ENCODE data around the gene FCHSD2. TPM values are rescaled to one million over a fixed set of nuclear protein-coding genes. Genes with fewer than 3 reads are reported as not detected.

FCHSD2 gene
- total RNA-seq, 1 donor from 2014 or later = 43.4 TPM

GRCh38 chr11:73059915-73060314 is 82.2 kb downstream of the FCHSD2 start:
- intact Hi-C loops (cut with micrococcal nuclease) = no loop called here
- Histone ChIP-seq H3K4me1 (peaks cover 60% of the 10 kb centered on the region), H3K9me3 (replicated peaks) (no peaks in the 10 kb centered on the region), H3K27ac (replicated peaks) (no peak overlapping the region), H3K36me3 (no peaks in the 10 kb centered on the region), H3K4me3 (no peak overlapping the region), H3K27me3 (ENCODE audit: low read depth) (no peaks in the 10 kb centered on the region)
- DNase-seq = no peak
- TF ChIP-seq, protein P1, sequence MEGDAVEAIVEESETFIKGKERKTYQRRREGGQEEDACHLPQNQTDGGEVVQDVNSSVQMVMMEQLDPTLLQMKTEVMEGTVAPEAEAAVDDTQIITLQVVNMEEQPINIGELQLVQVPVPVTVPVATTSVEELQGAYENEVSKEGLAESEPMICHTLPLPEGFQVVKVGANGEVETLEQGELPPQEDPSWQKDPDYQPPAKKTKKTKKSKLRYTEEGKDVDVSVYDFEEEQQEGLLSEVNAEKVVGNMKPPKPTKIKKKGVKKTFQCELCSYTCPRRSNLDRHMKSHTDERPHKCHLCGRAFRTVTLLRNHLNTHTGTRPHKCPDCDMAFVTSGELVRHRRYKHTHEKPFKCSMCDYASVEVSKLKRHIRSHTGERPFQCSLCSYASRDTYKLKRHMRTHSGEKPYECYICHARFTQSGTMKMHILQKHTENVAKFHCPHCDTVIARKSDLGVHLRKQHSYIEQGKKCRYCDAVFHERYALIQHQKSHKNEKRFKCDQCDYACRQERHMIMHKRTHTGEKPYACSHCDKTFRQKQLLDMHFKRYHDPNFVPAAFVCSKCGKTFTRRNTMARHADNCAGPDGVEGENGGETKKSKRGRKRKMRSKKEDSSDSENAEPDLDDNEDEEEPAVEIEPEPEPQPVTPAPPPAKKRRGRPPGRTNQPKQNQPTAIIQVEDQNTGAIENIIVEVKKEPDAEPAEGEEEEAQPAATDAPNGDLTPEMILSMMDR (IDR thresholded peaks at IDR 0.05; ENCODE audit: borderline replicate concordance) = no peak

DNA sequence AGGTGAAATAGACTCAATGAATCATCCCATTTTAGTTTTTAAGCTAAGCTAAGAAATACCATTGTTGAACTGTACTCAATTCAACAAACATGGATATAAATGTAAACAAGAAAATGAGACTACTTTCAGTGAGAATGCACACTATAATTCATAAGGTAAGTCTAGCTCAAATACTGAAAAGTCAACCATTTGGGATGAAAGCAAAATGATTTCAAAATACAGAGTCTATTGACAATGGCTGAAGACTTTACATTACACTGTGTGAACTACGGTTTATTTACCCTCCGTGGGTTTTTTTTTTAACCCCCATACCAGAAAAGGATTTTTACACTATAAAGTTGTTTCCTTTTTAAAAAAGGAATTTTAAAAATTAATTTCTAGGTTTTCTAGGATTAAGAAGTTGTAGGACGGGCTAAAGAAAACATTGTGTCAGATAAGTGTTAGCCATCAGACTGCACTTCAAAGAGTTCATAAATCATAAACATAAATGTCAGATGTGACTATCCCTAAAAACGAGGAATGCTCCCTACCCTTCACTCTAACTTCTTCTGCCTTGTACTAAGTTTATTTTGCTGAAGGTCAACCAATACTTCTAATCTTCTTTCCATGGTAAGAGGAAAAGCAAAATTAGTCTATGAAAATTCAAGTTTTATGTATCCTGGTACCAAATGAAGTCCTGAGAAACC is 83.0 kb downstream of the FCHSD2 start:
- intact Hi-C loops (cut with micrococcal nuclease) = no loop called here
- H3K27me3 ChIP-seq (ENCODE audit: low read depth) = no peaks in the 10 kb centered on the region
- TF ChIP-seq, protein P1 (IDR thresholded peaks at IDR 0.05; ENCODE audit: borderline replicate concordance) = no peak
- DNase-seq = no peak
- H3K4me1 ChIP-seq = peaks cover 64% of the 10 kb centered on the region
- no peaks in the 10 kb centered on the region for H3K9me3 ChIP-seq (replicated peaks)
- H3K27ac ChIP-seq (replicated peaks) = no peak overlapping the region
- H3K36me3 ChIP-seq = no peaks in the 10 kb centered on the region
- no peak overlapping the region for H3K4me3 ChIP-seq

DNA sequence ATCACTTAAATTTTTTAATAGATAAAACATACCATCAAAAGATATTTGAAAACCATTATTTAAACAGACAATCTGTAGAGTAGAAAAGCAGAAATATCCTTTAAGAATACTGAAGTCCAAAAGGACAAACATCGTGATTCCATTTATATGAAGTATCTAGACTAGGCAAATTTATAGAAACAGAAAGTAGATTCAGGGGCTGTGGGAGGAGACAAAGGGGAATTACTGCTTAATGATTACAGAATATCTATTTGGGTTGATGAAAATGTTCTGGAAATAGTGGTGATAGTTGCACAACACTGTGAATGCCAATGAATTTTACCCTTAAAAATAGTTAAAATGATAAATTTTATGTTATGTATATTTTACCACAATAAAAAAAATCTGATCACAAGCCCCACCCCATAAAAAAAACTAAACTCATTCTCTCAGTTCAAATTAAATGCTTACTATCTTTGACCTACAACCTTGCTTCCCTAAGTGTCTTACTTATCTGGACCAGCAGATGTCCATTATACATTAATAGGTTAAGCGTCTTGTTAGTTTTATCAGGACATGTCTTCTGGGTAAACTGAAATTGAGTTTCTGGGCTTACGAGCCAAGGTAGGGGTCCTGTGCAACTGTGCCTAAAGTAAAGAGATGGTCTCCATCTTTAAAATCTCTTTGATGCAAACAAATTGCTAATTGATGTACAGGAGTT is 86.3 kb downstream of the FCHSD2 start:
- H3K27ac ChIP-seq (replicated peaks) = no peak overlapping the region

GRCh38 chr11:73055002-73055401 is 87.1 kb downstream of the FCHSD2 start:
- intact Hi-C loops (cut with micrococcal nuclease) = no loop called here
- TF ChIP-seq, protein P1 (IDR thresholded peaks at IDR 0.05; ENCODE audit: borderline replicate concordance) = no peak
- Histone ChIP-seq H3K27ac (replicated peaks) (no peak overlapping the region), H3K9me3 (replicated peaks) (no peaks in the 10 kb centered on the region), H3K4me1 (peaks cover 36% of the 10 kb centered on the region), H3K27me3 (ENCODE audit: low read depth) (no peaks in the 10 kb centered on the region), H3K36me3 (no peaks in the 10 kb centered on the region), H3K4me3 (no peak overlapping the region)
- no peak for DNase-seq

More for the DNA sequence above, 86.3 kb downstream of the FCHSD2 start:
- TF ChIP-seq, protein P1 (IDR thresholded peaks at IDR 0.05; ENCODE audit: borderline replicate concordance) = no peak
- no peaks in the 10 kb centered on the region for H3K9me3 ChIP-seq (replicated peaks)
- no peaks in the 10 kb centered on the region for H3K27me3 ChIP-seq (ENCODE audit: low read depth)
- no peak for DNase-seq
- peaks cover 41% of the 10 kb centered on the region for H3K4me1 ChIP-seq
- H3K36me3 ChIP-seq = no peaks in the 10 kb centered on the region
- no peak overlapping the region for H3K4me3 ChIP-seq
- intact Hi-C loops (cut with micrococcal nuclease) = no loop called here

- intact Hi-C loops (cut with micrococcal nuclease) = no loop called here
- Histone ChIP-seq H3K4me3 (no peak overlapping the region), H3K9me3 (replicated peaks) (no peaks in the 10 kb centered on the region), H3K4me1 (peaks cover 34% of the 10 kb centered on the region), H3K27ac (replicated peaks) (no peak overlapping the region), H3K27me3 (ENCODE audit: low read depth) (no peaks in the 10 kb centered on the region), H3K36me3 (no peaks in the 10 kb centered on the region)
- TF ChIP-seq, protein P1 (IDR thresholded peaks at IDR 0.05; ENCODE audit: borderline replicate concordance) = no peak
- DNase-seq = no peak
Observed at GRCh38 chr11:73053964-73054363, 88.2 kb downstream of the FCHSD2 start.

Measured in left ventricle myocardium inferior (tissue), 1 donor.